ENCODE measurements around the gene OR2K2. TPM values are rescaled to one million over a fixed set of nuclear protein-coding genes. Genes with fewer than 3 reads are reported as not detected.
"Not testable (repeated sequence)": the region's sequence is repeated elsewhere in the genome, so short reads cannot be mapped to it uniquely, and the experiment has no call there.

The OR2K2 gene
- total RNA-seq, 1 experiment from 2014 or later = not detected

GRCh38 chr9:111350556-111350955 lies 20.5 kb upstream of the OR2K2 start:
- POLR2A ChIA-PET = no interaction called here
- H3K4me3 Mint-ChIP-seq (ENCODE audit: unreplicated experiment) = no peak overlapping the region
- H3K27me3 Mint-ChIP-seq (ENCODE audit: insufficient read depth, unreplicated experiment) = no peaks in the 10 kb centered on the region
- peaks cover 4% of the 10 kb centered on the region for H3K36me3 Mint-ChIP-seq (ENCODE audit: insufficient read depth, unreplicated experiment)
- peaks cover 30% of the 10 kb centered on the region for H3K4me1 Mint-ChIP-seq (ENCODE audit: low read depth, unreplicated experiment)
- no peak overlapping the region for H3K27ac Mint-ChIP-seq (ENCODE audit: unreplicated experiment)
- BruUV-seq (replicated peaks) = no TSS peak
- H3K9me3 Mint-ChIP-seq (ENCODE audit: unreplicated experiment) = no peaks in the 10 kb centered on the region
- no peaks in the 10 kb centered on the region for H3K9me3 ChIP-seq
- DNase-seq = no peak
- no peaks in the 10 kb centered on the region for H3K27me3 ChIP-seq (replicated peaks; ENCODE audit: control insufficient read depth, insufficient read depth, low read length)
- no peak overlapping the region for H3K4me3 ChIP-seq (ENCODE audit: low read depth, low read length)
- intact Hi-C loops (cut with micrococcal nuclease; ENCODE audit: unreplicated experiment) = no loop called here
- peaks cover 29% of the 10 kb centered on the region for H3K4me1 ChIP-seq
- CTCF ChIA-PET = no interaction called here
- H3K36me3 ChIP-seq (ENCODE audit: control insufficient read depth, insufficient read depth, low read length) = no peaks in the 10 kb centered on the region
- TF ChIP-seq CTCF (IDR thresholded peaks at IDR 0.05; ENCODE audit: insufficient read depth in 1 of 2, low read depth in 1 of 2, low read length in 1 of 2, severe bottlenecking in 1 of 2, unreplicated experiment in 1 of 2) = no peak

GRCh38 chr9:111349766-111350165 lies 19.7 kb upstream of the OR2K2 start:
- no peak overlapping the region for H3K4me3 ChIP-seq (ENCODE audit: low read depth, low read length)
- DNase-seq = no peak
- no peaks in the 10 kb centered on the region for H3K9me3 Mint-ChIP-seq (ENCODE audit: unreplicated experiment)

GRCh38 chr9:111348821-111349271 lies 18.8 kb upstream of the OR2K2 start:
- CTCF ChIA-PET = no interaction called here
- H3K27me3 ChIP-seq (replicated peaks; ENCODE audit: control insufficient read depth, insufficient read depth, low read length) = no peaks in the 10 kb centered on the region
- Mint-ChIP-seq H3K27ac (ENCODE audit: unreplicated experiment) (peak overlapping the region; percentile 15), H3K4me3 (ENCODE audit: unreplicated experiment) (peak overlapping the region; percentile 14), H3K36me3 (ENCODE audit: insufficient read depth, unreplicated experiment) (peaks cover 6% of the 10 kb centered on the region), H3K9me3 (ENCODE audit: unreplicated experiment) (no peaks in the 10 kb centered on the region), H3K27me3 (ENCODE audit: insufficient read depth, unreplicated experiment) (no peaks in the 10 kb centered on the region), H3K4me1 (ENCODE audit: low read depth, unreplicated experiment) (peaks cover 30% of the 10 kb centered on the region)
- peak; percentile 52 to 59 for DNase-seq
- no peaks in the 10 kb centered on the region for H3K36me3 ChIP-seq (ENCODE audit: control insufficient read depth, insufficient read depth, low read length)
- no peak overlapping the region for H3K4me3 ChIP-seq (ENCODE audit: low read depth, low read length)
- no TSS peak for BruUV-seq (replicated peaks)
- H3K4me1 ChIP-seq = peaks cover 29% of the 10 kb centered on the region
- intact Hi-C loops (cut with micrococcal nuclease; ENCODE audit: unreplicated experiment) = no loop called here
- no peaks in the 10 kb centered on the region for H3K9me3 ChIP-seq
- POLR2A ChIA-PET = no interaction called here
- no peak for TF ChIP-seq CTCF (IDR thresholded peaks at IDR 0.05; ENCODE audit: insufficient read depth in 1 of 2, low read depth in 1 of 2, low read length in 1 of 2, severe bottlenecking in 1 of 2, unreplicated experiment in 1 of 2)

More at GRCh38 chr9:111349766-111350165, 19.7 kb upstream of the OR2K2 start:
- ChIA-PET POLR2A (no interaction called here), CTCF (no interaction called here)
- Mint-ChIP-seq H3K36me3 (ENCODE audit: insufficient read depth, unreplicated experiment) (peaks cover 6% of the 10 kb centered on the region), H3K27me3 (ENCODE audit: insufficient read depth, unreplicated experiment) (no peaks in the 10 kb centered on the region), H3K4me3 (ENCODE audit: unreplicated experiment) (peak overlapping the region; percentile 22), H3K4me1 (ENCODE audit: low read depth, unreplicated experiment) (peaks cover 30% of the 10 kb centered on the region), H3K27ac (ENCODE audit: unreplicated experiment) (peak overlapping the region; percentile 15)
- no peaks in the 10 kb centered on the region for H3K36me3 ChIP-seq (ENCODE audit: control insufficient read depth, insufficient read depth, low read length)
- BruUV-seq (replicated peaks) = no TSS peak
- no peak for TF ChIP-seq CTCF (IDR thresholded peaks at IDR 0.05; ENCODE audit: insufficient read depth in 1 of 2, low read depth in 1 of 2, low read length in 1 of 2, severe bottlenecking in 1 of 2, unreplicated experiment in 1 of 2)
- peaks cover 29% of the 10 kb centered on the region for H3K4me1 ChIP-seq
- H3K9me3 ChIP-seq = no peaks in the 10 kb centered on the region
- intact Hi-C loops (cut with micrococcal nuclease; ENCODE audit: unreplicated experiment) = no loop called here
- H3K27me3 ChIP-seq (replicated peaks; ENCODE audit: control insufficient read depth, insufficient read depth, low read length) = no peaks in the 10 kb centered on the region

- H3K4me3 Mint-ChIP-seq (ENCODE audit: unreplicated experiment); POLR2A ChIA-PET; CTCF ChIA-PET; H3K4me1 ChIP-seq; H3K27me3 ChIP-seq (replicated peaks; ENCODE audit: control insufficient read depth, insufficient read depth, low read length); H3K4me3 ChIP-seq (ENCODE audit: low read depth, low read length); BruUV-seq (replicated peaks); H3K36me3 Mint-ChIP-seq (ENCODE audit: insufficient read depth, unreplicated experiment); H3K27me3 Mint-ChIP-seq (ENCODE audit: insufficient read depth, unreplicated experiment); H3K4me1 Mint-ChIP-seq (ENCODE audit: low read depth, unreplicated experiment); H3K9me3 ChIP-seq; DNase-seq; intact Hi-C loops (cut with micrococcal nuclease; ENCODE audit: unreplicated experiment); H3K27ac Mint-ChIP-seq (ENCODE audit: unreplicated experiment); H3K9me3 Mint-ChIP-seq (ENCODE audit: unreplicated experiment); H3K36me3 ChIP-seq (ENCODE audit: control insufficient read depth, insufficient read depth, low read length): not testable (repeated sequence)
Observed at GRCh38 chr9:111334318-111334863, 4.4 kb upstream of the OR2K2 start.
